ENCODE measurements around the gene CEBPB. TPM values are rescaled to one million over a fixed set of nuclear protein-coding genes. Genes with fewer than 3 reads are reported as not detected.

CEBPB gene
- total RNA-seq, 1 donor from 2014 or later: 59.8 TPM

DNA sequence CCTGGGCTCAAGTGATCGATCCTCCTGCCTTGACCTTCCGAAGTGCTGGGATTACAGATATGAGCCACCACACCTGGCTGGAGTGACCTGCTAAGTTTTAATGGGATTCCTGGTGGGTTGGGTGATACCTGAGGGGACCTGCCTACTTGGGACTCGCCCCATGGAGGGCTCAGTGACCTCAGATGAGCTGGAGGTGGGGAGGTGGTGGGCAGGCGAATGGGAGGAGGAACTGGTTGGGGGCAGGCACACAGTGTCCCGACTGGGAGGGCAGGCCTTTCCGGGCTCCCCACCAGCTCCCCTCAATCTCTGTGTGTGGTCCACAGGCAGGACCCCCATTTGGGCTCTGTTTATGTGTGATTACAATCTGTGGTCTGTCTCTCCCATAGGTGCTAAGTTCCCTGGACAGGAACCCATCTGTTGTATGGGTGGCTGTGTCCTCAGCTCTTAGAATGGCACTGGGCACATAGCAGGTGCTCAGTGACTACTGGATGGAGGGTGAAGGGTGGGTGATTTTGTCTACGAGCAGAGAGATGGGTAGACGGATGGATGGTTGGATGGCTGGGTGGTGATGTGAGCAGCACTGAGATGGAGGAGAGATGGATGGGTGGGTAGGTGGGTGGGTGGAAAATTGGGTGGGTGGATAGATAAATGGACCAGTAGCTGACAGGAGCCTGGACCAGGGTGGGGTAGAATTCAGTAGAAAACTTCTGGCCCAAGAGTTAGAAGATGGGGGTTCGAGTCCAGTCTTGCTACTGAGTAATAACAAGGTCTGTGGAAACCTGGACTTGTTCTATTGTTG lies 23.8 kb downstream of the CEBPB start:
- no peak for ATAC-seq

DNA sequence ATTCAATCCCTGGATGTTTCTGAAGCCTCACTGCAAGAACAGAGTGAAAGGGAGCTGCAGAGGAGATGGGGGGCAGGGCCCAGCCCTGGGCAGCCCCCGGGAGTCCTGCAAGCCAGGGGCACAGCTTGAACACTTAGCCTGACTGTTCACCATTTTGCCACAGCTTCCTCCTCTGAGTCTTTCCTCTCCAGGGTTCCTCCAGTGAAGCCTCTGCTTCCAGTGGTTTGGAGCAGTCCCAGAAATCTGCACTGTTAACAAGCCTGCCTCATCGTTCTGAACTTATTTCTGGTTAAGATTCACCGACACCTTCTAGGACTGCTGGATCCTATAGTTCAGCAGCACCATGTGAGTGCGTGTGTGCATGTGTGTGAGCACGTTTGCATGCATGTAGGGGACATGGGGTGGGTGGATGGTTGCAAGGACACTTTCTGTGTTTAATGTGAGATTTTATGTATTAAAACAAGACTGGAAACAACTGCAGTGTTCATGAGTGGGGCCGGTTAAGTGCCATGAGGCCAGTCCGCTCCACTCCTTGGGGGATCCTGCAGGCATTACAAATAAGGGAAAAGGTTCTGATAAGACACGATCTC lies 24.6 kb downstream of the CEBPB start:
- no peak for ATAC-seq

DNA sequence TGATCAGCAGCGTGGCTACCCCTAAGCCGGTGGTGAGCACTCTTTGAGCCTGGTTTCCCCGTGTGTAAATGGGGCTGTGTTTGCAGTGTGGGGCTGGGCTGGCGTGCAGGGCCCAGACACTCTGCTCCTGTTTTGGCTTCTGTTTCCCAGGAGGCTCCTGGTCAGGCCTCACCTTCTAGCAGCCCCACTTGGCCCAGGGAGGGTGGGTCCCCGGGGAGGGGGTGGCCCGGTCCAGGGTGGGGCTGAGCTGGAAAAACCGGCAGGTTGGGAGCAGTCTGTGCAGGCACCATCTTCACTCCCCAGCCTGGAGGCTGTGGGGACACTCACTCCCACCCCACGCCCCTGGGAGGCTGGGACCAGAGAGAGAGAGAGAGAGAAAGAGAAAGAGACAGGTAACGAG lies 25.3 kb downstream of the CEBPB start:
- ATAC-seq: peak; percentile 92

DNA sequence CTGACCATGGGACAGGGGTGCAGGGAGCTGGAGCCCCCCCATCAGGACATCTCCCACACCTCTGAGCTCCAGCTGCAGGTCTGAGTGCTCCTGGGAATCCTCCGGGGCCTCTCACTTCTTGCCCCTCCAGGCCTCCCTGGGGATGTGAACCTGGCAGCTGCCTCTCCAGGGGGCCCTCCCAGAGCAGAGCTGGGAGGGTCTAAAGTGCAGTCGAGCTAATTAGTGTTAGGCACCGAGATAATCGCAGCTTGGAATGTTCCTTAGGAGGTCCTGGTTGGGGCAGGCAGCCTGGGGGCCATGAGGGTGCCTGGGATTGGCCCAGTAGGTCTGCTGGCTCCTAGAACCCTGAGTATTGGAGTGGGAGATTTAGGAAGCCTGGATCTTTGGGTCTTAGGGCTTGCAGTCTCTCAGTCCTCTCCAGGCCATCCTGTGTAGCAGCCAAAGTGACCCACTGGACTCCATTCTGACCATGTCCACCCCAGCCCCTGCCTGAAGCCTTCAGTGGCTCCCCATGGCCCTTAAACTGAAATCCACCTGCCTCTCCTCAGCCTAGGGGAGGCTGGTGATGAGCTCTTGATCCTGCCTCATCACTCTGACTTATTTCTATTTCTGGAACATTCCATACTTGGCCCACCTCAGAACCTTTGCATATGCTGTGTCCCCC lies 26.0 kb downstream of the CEBPB start:
- no peak for ATAC-seq

DNA sequence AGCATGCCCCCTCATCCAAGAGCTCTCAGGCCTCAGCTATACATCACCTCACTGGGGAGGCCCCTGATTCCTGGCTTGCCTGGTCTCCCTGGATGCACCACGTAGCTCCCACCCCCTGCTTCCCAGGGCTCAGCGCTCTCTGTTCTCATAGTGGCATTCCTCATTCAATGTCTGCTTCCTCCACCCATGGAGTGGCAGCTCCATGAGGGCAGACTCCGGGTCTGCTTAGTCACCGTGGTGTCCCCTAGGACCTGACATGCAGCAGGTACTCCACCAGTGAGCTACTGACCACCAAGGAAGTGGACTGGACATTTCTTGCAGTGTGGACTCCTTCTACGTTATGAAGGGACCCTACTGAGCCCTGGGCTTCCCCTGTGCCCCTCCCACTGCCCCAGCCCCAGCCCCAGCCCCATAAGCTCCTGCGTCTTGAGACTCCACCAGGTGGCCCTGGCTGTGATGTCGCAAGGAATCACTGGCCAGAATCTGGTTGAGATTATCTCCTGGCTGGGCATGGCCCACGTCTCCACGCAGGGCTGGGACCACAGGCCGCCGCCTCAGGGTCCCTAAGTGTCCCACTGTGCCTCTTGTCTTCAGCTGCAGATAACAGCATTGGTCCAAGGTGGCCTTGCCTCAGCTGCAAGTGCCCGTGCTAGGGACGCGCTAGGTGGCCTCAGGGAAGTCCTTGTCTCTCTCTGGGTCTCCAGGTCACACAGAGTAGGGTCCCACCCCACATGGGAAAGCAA lies 26.7 kb downstream of the CEBPB start:
- ATAC-seq: no peak

DNA sequence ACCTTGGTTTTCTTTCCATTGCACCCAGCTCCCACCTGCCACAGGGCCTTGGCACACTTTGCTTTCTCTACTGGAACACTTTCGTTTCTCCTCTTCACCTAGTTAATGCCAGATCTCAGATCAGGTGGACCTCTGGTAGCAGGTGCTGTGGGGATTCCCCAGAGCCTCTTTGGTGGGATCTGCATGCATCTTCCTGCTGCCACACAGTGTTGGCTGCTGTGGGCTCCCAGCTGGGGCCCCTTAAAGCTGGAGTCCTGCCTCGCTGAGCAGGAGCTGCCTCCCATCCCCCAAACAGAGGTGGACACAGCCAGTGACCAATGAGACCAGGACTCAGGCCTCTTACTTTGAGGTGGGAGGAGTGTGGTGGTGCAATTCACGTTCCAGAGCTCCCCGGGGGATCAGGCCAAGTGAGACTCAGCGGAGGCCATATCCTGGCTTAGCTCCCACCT lies 28.4 kb downstream of the CEBPB start:
- ATAC-seq: no peak

DNA sequence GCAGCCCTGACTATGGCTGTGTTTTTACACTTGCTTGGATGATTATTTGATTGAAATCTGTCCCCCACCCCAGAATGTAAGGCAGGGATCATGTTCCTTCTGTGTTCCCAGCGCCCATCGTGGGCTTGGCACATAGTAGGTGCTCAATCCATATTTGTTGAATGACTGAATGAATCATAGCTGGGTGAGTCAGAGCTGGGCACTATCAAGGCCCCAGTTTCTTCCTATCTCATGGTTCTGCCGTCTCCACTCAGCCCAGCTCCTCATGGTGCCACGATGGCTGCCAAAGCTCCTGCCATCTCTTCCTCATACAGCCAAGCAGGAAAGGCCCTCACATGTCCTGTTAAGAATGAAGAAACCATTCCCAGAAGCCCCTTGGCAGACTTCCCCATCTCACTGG lies 29.0 kb downstream of the CEBPB start:
- no peak for ATAC-seq

DNA sequence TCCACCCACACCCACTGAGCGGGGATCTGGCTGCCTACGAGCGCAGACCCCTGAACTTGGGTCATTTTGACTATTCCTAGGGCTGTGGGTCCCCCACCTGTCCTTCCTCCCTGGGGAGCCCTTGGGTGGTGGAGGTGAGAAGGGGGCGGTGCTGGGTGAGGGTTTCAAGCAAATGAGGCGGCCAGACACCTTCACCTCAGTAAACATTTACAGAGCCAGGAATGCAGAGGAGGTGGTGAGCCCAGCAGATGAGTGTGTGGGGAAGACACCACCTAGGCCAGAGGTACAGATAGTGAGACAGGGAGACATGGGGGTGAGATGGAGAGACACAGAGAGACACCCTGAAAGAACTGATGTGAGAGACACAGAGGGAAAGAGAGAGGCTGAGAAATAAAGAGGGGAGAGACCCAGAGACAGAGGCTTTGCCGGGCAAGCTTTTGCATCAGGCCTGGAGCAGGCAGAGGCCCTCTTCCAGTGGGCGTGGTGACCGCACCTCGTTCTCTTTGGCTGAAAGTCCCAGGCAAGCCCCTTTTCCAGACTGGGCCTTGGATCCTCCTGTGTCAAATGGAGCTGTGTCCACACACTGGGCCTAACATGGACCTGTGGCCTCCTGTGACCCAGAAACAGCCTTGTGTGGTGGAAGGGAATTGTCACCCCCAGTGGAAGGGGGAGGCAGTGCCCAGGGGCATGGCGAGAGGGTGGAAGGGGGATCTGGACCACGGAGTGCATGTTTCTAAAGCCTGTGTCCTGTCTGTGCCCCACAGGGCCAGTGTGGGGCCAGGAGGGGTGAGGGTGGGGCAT lies 29.7 kb downstream of the CEBPB start:
- no peak for ATAC-seq

DNA sequence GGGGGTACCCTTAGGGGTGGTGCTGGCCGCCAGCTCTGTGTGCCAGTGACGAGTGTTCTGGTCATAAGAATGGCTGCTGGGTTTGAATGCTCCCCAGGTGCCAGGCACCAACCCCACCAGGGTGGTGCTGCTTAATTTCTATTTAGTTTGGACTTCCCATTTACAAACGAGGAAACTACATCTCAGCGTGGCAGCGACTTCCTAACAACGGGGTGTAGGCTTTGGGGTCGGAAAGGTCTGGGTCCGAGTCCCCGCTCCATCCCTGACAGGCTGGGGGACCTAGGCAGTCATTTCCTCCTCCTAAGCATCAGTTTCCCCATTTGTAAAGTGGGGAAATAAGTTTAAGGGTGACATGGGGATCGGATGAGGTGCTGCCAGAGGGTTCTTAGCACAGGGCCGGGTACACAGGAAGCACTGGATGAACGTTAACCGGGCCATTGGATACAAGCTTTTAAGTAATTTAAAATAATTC lies 30.3 kb downstream of the CEBPB start:
- no peak for ATAC-seq

DNA sequence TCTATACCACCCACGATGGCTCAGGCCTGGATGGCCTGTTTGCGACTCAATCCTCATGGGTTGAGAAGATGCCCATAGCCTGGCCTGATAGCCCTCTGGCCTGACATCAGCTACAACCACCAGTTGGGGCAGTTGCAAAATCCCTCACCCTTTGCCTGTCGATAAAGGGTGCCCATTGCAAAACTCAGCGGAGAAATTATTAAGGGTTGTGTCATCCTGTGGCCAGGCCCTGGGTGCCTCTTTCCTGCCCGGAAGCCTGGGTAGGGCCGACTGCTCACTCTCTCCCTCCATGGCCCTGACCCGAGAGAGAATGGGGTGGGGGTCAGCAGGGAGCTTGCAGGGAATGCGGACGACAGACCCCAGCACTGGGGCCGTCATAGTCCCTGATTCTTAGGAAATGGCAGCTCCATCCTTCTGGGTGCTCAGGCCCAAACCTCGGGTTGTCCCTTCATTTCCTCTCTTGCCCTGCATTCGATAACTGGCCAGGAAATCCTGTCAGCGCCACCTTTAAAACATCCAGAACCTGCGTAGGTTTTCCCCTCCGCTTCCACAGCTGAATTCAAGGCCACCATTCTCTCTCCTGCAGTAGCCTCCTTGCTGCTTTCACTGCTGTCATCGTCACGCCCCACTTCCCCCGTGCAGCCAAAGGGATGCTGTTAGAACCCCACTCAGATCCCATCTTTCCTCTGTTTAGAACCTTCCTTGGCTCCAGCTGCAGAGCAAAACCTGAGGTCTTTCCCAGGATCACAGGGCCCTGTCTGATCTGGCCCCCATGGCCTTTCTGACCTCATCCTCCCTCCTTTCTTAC lies 31.1 kb downstream of the CEBPB start:
- peak; percentile 43 for ATAC-seq

DNA sequence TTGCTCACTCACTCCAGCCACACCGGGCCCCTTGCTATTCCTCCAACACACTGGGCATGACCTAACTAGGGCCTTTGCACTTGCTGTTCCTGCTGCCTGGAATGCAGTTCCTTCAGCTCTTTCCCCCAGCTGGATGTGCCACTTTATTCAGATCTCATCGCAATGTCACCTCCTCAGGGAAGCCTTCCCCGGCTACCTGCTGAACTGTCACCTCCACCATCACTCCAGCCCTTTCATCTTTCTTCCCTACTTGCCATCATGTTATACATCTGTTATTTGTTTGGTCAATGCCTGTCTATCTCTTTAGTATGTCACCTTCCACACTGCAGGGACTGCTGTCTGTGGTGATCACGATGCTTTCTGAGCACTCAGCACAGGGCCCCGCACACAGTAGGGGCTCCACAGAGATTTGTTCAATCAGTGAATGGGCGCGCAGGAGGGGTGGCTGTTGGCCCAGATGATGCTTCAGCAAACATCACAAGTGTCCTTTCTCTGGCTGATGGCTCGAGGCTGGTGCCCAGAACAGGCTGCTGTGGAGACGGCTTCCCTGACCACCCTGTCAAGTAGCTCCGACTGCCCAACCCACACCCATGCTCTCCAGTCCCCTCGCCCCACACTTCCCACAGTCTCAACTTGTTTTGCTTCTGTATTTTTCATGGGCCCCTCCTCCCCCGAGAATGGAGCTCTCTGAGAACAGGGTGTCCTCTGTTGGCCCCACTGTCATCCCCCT lies 31.8 kb downstream of the CEBPB start:
- ATAC-seq: no peak

DNA sequence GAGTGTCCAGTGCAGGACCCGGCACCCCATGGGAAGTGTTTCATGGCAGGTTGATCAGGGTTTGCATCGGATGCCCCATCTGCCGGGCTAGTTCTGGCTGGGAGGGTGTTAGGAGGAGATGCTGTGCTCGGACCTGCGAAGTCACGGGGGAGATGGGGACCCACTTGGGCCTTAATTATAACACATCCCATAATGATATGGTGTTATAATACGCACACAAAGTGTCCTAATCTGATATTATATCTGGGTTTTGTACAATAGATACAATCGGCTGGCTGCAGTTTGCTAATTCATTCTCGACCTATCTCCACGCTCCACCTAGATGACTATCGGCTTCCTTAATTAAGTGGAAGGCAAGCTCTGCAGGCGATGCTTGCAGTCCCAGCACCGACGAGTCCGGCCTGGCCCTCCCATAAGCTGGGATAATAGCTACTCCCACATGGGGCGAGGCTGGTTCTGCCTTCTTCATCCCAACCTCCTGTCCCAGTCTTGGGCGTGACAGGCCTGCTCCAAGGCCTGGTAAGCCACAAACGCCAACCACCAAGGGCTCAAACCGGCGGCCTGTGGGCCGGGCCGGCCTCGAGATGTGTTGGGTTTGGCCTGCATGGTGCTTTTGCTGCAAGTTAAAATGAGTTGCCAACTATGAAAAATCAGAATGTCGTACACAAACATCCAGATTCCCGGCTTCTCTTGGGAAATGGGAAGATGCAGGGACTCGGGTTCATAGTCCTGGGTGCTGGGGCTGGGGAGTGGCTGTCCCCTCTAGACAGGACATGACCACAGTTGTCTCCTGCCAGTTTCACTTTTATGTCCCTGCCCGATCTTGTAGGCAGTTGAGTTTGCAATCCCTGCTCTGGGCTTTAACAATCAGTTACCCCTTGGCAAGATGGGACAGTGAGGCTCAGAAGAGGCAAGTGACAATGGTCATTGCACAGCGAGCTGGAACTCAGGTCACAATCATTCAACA lies 32.7 kb downstream of the CEBPB start:
- peak; percentile 57 for ATAC-seq

DNA sequence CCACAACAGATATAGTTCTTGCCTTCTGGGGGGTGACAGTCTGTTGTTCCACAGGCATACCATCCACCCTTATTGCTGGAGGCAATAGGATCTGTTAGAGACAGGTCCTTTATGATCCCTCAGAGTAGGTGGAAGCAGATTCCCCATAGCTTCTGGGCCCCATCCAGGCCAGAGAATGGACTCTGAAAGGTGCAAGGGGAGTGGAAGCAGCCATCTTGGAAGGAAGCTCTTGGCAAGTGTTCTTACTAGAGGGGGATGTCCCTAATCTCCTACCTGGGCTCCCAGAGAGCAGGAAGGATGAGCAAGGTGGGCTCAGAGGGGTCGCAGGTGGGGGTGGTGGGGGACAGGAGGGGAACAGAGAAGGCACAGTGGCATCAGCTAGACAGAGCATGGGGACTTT lies 33.4 kb downstream of the CEBPB start:
- ATAC-seq: no peak

DNA sequence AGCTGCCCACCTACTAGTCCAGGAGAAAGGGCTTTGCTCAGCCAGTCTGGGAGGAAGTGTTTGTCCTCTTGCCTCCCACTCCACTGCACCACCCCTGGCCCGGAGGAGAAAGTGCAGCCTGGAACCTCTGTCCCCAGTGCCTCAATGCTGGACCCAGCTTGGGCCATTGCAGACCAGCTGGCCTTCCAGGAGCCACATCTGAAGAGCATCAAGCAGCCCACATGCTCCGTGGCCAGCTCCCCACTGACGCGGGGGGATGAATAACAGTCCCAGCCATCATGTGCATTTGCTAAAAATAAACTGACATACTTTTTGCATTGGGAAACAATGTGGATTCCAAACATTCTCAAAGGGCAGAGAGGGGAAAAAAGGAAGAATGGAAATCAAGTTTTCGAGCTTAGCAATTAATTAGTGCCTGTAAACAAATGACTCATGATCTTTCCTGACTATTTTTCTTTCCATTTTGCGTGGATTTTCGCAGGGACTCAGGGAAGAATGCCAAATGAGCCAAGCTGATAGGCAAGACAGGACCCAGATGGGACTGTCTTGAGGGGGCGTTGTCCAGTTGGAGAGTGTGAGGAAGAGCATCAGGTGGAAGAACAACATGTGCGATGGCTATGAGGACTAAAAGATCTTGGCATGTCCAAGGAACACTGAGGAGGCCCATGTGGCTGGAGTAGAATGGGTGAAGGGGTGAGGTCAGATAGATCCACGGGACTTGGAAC lies 34.1 kb downstream of the CEBPB start:
- ATAC-seq: no peak

DNA sequence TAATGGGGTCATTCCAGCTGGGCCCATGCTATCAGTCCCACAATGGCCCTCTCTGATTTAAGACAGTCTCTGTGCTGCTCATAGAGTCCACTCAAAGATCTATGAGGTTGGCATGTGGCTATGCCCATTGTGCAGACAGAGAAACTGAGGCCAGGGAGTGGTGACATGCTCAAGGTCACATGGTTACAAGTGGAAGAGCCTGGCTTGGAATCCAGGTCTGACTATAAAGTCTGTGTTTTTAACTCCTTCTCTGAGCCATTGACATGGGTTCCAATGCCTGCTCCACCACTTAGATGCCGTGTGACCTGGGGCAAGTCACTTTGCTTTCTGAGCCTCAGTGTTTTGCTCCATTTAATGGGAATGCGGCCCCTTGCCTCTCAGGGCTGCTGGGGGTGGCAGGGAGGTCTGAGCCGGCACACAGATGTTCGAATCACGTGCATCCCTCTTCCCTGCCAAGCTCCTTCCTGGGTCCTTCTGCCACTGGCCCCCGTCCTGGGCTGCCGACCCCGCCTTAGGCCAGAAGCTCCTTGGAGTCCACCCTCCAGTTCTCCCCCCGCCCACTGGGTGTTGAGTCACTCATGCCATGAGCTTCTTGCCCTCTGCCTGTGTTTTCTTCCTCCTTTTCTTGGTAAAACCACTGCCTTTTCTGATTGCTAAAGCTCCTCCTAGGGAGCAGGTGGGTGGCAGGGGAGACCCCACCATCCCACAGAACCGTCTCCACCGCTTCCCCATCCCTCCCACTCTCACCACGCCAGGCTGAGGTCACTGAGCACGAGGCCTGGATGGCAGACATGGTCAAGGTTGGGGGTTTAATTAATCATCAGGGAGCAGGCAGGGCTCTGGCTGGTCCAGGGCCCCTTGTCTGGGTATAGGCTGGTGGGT lies 35.7 kb downstream of the CEBPB start:
- ATAC-seq: no peak

DNA sequence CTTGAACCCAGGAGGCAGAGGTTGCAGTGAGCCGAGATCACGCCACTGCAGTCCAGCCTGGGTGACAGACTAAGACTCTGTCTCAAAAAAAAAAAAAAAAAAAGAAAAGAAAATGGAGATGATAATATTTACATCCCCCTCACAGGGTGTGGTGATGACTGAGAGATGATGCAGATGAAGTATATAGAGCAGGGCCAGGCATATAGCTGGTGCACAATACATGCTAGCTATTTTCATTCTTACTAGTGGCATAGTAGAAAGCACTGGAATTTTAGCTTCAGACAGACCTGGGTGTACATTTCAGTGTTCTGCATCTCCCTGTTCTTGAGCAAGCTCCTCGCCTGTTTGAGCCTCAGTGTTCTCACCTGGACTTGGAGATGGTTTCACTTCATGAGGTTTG lies 36.9 kb downstream of the CEBPB start:
- no peak for ATAC-seq

DNA sequence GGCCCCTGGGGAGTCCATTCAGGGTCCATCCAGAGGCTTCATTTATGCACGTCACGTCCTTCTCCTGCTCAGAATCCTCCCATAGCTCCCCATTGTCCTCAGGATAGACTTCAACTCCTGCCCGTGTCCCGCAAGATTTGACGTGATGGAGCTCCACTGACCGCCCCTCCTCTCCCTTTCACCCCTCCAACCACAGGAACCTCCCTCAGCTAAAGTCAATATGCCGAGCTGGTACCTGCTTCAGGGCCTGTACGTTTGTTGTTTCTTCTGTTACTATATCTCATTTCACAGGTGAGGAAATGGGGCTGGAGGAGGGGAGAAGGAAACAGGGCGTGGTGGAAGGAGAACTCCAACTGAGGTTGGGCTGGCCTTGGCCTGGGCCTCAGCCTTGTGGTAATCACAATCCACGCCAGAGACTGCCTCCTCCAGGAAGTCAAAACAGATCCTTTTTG lies 38.6 kb downstream of the CEBPB start:
- peak; percentile 15 for ATAC-seq

Measured in esophagus mucosa (tissue), 1 donor.